GM19397 (cell line): ENCODE measurements around the gene PLIN1.

Experiments used
- ATAC-seq: cut with Tn5 transposase; IDR thresholded peaks from one replicate; pipeline ENCODE4 v1.9.1; 2021; ENCODE audit warnings: mild to moderate bottlenecking, moderate library complexity; ENCODE audit not compliant: unreplicated experiment

The PLIN1 gene

DNA sequence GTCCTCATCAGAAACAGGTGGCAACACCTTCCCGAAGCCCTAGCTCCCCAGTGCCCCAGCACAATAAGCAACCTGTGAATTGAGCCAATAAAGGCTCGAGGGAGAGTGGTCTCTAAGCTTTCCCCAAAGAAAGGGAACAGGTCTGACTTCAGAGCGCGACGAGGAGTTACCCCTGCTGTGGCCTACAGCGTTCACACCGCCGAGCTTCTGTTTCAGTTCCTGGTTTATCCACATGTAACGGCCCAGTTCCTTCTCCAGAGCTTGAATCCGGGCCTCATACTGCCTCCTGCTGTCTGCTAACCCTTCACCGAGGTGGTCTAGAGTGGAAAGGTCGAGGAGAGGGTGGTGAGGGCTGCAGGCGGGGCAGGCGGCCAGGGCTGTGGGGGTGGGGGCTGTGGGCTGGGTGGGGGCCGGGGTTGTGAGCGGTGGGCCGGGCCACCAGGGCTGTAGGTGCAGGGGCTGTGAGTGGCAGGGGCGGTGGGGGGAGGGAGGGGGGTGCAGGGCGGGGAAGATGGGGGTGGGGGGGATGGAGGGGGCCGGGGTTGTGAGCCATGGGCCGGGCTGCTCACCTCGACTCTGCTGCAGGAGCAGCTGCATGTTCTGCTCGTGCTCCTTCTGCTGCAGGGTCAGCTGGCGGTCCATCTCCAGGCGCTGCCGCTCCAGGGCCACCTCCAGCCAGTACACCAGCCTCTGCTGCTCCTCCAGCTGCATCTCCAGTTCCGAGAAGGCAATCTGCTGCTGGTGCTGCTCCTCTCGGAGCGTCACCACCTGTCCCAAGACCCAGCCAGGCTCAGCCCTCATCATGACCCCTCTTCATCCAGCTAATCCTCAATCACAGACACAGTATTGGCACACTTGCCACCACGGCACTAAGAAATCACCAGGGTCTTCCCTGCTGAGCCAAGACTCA lies 50.1 kb downstream of the PLIN1 start:
- ATAC-seq = no peak

DNA sequence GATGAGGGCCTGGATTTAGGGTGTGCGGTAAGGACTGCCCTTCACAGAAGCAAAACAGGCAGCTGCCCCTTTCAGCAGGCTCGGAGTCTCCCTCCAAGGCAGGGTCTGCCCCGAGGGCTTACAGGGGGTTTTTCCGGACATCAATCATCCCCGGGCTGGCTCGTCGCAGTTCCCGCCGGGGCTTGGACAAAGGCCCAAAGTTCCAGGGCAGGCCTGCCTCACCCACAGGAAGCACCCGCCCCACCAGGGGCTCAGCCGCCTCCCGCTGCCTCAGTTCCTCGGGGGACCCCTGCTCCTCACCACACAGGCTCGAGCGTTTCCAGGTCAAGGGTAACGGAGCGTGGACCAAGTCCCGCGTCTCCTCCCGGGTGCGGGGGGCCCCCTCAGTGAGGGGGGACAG lies 50.9 kb downstream of the PLIN1 start:
- no peak for ATAC-seq

DNA sequence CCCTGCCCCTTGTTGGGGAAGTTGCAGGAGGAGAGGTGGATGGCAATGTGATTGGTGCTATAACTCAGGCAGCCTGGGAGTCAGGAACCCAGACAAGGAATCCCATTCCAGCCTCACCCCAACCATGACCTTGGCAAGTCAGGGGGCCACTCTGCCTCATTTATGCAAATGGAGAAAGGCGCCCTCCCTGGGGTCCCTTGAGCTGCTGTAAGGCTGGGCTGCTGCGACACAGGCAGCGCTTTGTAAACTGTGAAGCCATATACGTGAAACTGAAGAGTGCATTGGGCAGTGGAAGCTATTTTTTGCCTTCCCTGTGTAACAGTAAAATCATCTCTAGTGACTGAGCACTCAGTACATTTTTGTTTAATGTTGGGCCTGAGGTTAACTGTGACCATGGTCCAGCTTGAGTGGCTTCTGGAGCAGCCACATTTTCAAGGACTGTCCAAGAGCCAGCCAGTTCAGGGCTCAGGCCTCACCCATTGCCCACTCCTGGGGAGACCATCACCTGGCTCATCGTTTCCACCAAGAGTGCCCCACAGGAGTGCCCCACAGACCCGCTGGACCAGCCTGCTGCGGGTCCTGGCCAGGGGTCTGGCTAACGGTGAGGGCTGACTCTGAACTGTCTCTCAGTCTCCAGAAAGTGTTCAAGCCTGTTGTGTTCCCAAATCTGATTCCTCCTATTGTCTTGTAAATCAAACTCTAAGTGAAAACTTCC lies 51.8 kb downstream of the PLIN1 start:
- no peak for ATAC-seq

DNA sequence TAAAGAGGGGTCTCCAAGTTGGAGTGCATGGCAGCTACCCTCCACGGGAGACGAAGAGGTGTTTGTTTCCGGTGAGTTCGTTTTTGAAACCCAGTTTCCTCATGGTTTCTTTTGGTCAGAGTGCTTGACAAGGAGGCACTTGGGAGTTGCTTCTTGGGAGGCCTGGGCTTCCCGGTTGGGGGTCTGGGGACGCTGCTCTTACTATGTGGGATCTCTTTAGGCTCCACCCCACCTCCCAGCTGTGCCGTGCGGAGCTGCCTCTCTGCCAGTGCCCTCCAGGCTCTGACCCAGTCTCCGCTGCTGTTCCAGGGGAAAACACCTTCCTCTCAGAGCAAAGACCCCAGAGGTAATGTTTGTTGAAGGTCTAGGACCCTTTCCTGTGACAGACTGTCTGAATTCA lies 53.5 kb downstream of the PLIN1 start:
- ATAC-seq = no peak

DNA sequence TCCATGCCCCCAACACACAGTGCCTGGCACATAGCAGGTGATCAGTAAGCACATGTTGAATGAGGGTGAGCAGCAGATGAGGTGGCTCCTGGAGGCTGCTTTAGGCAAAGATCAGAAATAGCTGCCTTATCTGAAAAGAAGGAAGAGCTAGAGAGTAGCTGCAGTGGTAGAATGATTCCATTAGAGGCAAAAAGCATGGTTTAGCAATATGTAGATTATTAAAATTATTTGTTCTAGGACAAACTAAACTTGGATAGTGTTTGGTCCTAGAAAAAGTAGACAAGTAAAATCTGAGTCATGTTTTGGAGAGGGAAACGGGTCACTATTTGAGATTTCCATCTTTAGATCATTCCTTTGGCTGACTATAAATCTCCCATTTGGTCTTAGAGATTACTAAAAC lies 56.0 kb downstream of the PLIN1 start:
- ATAC-seq = no peak

DNA sequence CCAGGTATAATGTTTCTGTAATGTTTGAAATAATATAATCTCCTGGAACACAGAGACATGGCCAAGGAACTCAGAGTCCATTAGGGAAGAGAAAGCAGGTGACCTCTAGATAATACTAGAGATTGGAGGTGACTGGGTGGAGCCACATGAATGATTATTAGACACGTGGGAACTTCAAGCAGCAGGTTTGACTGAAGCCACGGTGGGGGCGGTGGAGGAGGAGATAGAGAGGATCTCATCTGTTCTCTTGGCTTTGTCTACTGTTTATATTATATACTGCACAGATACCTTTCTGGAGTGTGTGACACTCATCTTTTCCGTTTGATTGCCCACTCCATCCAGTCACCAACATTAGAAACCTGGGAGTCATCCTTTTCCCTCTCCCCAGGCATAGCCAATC lies 57.6 kb downstream of the PLIN1 start:
- ATAC-seq = no peak

DNA sequence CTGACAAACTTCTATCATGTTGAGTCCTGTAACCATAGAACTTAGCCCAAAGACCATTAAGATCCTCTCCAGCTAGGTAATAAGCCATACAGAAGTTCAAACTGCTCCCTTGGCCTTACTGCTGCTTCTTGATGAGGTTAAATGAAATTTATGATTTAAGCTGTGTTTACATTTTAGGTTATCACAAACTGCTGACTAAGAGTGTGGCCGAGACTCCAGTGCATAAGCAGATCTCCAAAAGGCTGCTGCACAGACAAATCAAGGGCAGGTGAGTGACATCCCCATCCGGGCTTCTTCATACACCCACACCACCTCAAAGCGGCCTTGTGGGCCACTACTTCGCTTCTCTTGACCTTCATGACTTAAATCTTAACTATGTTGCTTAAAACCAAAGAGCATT lies 62.9 kb downstream of the PLIN1 start:
- no peak for ATAC-seq

DNA sequence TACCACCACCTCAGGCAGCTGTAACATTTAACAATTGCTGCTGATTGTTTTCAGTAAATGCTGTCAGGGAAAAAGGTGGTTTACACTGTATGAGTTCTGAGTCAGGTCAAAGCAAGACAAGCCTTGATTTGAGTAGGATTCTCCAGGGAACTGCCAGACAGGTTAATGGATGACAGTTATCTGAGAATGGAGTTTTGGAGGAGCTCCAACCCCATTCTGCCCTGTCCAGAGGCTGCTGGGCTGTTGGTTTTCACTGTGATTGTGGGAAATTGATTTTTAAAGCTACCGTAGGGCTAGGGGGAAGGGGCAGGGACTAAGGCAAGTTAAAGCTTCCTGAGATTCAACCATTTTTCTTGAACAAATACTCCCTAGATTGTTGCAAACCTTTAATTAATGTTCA lies 64.0 kb downstream of the PLIN1 start:
- no peak for ATAC-seq
